ENCODE measurements around the gene ZFTA. TPM values are rescaled to one million over a fixed set of nuclear protein-coding genes. Genes with fewer than 3 reads are reported as not detected.

The ZFTA gene
- polyA plus RNA-seq, 1 donor from 2014 or later: 82.5 TPM

DNA sequence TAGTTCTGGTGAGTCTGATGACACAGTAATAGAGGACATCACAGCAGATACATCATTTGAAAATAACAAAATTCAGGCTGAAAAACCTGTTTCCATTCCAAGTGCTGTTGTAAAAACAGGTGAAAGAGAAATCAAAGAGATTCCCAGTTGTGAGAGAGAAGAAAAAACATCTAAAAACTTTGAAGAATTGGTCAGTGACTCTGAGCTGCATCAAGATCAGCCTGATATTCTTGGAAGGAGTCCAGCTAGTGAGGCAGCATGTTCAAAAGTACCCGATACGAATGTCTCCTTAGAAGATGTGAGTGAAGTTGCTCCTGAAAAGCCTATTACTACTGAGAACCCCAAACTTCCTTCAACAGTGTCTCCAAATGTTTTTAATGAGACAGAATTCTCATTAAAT lies 48.6 kb downstream of the ZFTA start:
- peaks cover 20% of the 10 kb centered on the region for H4K20me1 ChIP-seq (ENCODE audit: insufficient read depth)
- H3K79me2 ChIP-seq (replicated peaks; ENCODE audit: insufficient read depth, low read length): peaks cover 79% of the 10 kb centered on the region

DNA sequence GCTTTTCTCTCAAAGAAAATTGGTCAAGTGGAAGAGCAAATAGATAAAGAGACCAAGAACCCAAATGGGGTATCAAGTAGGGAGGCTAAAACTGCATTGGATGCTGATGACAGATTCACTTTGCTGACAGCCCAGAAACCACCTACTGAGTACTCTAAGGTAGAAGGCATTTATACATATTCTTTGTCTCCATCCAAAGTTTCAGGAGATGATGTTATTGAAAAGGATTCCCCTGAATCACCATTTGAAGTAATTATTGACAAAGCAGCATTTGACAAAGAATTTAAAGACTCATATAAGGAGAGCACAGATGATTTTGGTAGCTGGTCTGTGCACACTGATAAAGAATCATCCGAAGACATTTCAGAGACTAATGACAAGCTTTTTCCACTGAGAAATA lies 49.6 kb downstream of the ZFTA start:
- Histone ChIP-seq H3K79me2 (replicated peaks; ENCODE audit: insufficient read depth, low read length) (peaks cover 83% of the 10 kb centered on the region), H3K4me3 (ENCODE audit: low read length) (no peak overlapping the region), H3F3A (ENCODE audit: insufficient read depth, low read length, poor library complexity, severe bottlenecking) (no peaks in the 10 kb centered on the region), H3K9me2 (ENCODE audit: insufficient read depth, low read length) (no peaks in the 10 kb centered on the region), H2AFZ (ENCODE audit: low read depth, low read length) (no peak overlapping the region), H3K9me3 (ENCODE audit: low read length) (no peaks in the 10 kb centered on the region), H3K36me3 (ENCODE audit: insufficient read depth, low read length) (no peaks in the 10 kb centered on the region), H3K27me3 (ENCODE audit: insufficient read depth, low read depth, low read length) (no peaks in the 10 kb centered on the region), H3K9ac (ENCODE audit: low read length) (no peak overlapping the region), H3K4me2 (ENCODE audit: low read length) (no peak overlapping the region), H4K20me1 (ENCODE audit: insufficient read depth) (peaks cover 29% of the 10 kb centered on the region), H3K27ac (ENCODE audit: low read length) (no peak overlapping the region)
- TF ChIP-seq EZH2 (IDR thresholded peaks at IDR 0.05; ENCODE audit: borderline replicate concordance, insufficient read depth, low read length, poor library complexity, severe bottlenecking): no peak
- TF ChIP-seq RAD21 (conservative IDR thresholded peaks at IDR 0.05): no peak
- no peak for TF ChIP-seq SMC3 (conservative IDR thresholded peaks at IDR 0.05; ENCODE audit: poor library complexity)
- no peak for TF ChIP-seq POLR2AphosphoS5 (IDR thresholded peaks at IDR 0.05)
- TF ChIP-seq TAF1 (IDR thresholded peaks at IDR 0.05; ENCODE audit: low read depth): no peak

More for the DNA sequence above, 48.6 kb downstream of the ZFTA start:
- Histone ChIP-seq H3K27ac (ENCODE audit: low read length) (no peak overlapping the region), H3K9me3 (ENCODE audit: low read length) (no peaks in the 10 kb centered on the region), H3K9ac (ENCODE audit: low read length) (no peak overlapping the region), H3K27me3 (ENCODE audit: insufficient read depth, low read depth, low read length) (no peaks in the 10 kb centered on the region), H2AFZ (ENCODE audit: low read depth, low read length) (no peak overlapping the region), H3K36me3 (ENCODE audit: insufficient read depth, low read length) (no peaks in the 10 kb centered on the region), H3K4me3 (ENCODE audit: low read length) (no peak overlapping the region), H3K9me2 (ENCODE audit: insufficient read depth, low read length) (no peaks in the 10 kb centered on the region), H3F3A (ENCODE audit: insufficient read depth, low read length, poor library complexity, severe bottlenecking) (no peaks in the 10 kb centered on the region), H3K4me2 (ENCODE audit: low read length) (no peak overlapping the region)
- TF ChIP-seq EZH2 (IDR thresholded peaks at IDR 0.05; ENCODE audit: borderline replicate concordance, insufficient read depth, low read length, poor library complexity, severe bottlenecking) (no peak), EP300 (conservative IDR thresholded peaks at IDR 0.05; ENCODE audit: poor library complexity, severe bottlenecking) (no peak), SMC3 (conservative IDR thresholded peaks at IDR 0.05; ENCODE audit: poor library complexity) (no peak)

Small RNA genes within 50 kb of the gene (small RNA-seq; reads per million reads assigned to genes)
- 0 reads per million in 3 experiments for gene RN7SL596P

Other genes with a start within 250 kb of the ZFTA start
- not detected in 2 replicates for gene PLAAT4, start 232.0 kb downstream of the ZFTA start, polyA plus RNA-seq
- gene PLAAT2, start 205.4 kb downstream of the ZFTA start, polyA plus RNA-seq: not detected in 2 replicates
- not detected in 2 replicates for gene PLAAT3, start 154.3 kb downstream of the ZFTA start, polyA plus RNA-seq
- gene ATL3, start 97.4 kb downstream of the ZFTA start, polyA plus RNA-seq: 2.4 and 4.0 TPM in 2 replicates
- 270 and 283 TPM in 2 replicates for gene RTN3, start 87.3 kb downstream of the ZFTA start, polyA plus RNA-seq
- 20.3 and 27.2 TPM in 2 replicates for gene SPINDOC, start 44.7 kb upstream of the ZFTA start, polyA plus RNA-seq
- 5.2 and 11.3 TPM in 2 replicates for gene MARK2, start 70.3 kb upstream of the ZFTA start, polyA plus RNA-seq
- gene RCOR2, start 148.4 kb upstream of the ZFTA start, polyA plus RNA-seq: 41.5 and 51.0 TPM in 2 replicates
- gene NAA40, start 170.2 kb upstream of the ZFTA start, polyA plus RNA-seq: 53.6 and 66.7 TPM in 2 replicates
- gene COX8A, start 205.8 kb upstream of the ZFTA start, polyA plus RNA-seq: 861 and 863 TPM in 2 replicates
- 103 and 131 TPM in 2 replicates for gene OTUB1, start 217.7 kb upstream of the ZFTA start, polyA plus RNA-seq